GM12874 (cell line): ENCODE results near the gene FMN1.

Source experiments
- CTCF ChIP-seq: IDR thresholded peaks from 2 replicates; pipeline ENCODE4 v1.5.1; 2011; ENCODE audit warnings: low read depth, mild to moderate bottlenecking, control low read depth, low read length, moderate library complexity; ENCODE audit not compliant: insufficient read depth

FMN1 gene

GRCh38 chr15:33161209-33161608 is 33.3 kb downstream of the FMN1 start:
- TF ChIP-seq CTCF, result no peak

- TF ChIP-seq CTCF, result no peak
Measured at GRCh38 chr15:33160581-33161165, 33.8 kb downstream of the FMN1 start.

GRCh38 chr15:33159726-33160453 is 34.6 kb downstream of the FMN1 start:
- no peak for TF ChIP-seq CTCF

- no peak for TF ChIP-seq CTCF
Measured at GRCh38 chr15:33158366-33158765, 36.1 kb downstream of the FMN1 start.

GRCh38 chr15:33157371-33158037 is 37.0 kb downstream of the FMN1 start:
- TF ChIP-seq CTCF, result no peak

GRCh38 chr15:33155691-33156420 is 38.7 kb downstream of the FMN1 start:
- no peak for TF ChIP-seq CTCF
